HG03342 (cell line): ENCODE data around the gene ABCA10.

Experiments
- ATAC-seq: cut with Tn5 transposase; IDR thresholded peaks from one replicate; pipeline ENCODE4 v1.9.1; 2021; ENCODE audit warnings: mild to moderate bottlenecking, moderate library complexity; ENCODE audit not compliant: unreplicated experiment

Gene ABCA10

GRCh38 chr17:69105907-69106730, 122.5 kb downstream of the ABCA10 start:
- ATAC-seq, result no peak

- no peak for ATAC-seq
Observed at GRCh38 chr17:69103557-69104233, 124.9 kb downstream of the ABCA10 start.

GRCh38 chr17:69098625-69099024, 130.0 kb downstream of the ABCA10 start:
- ATAC-seq, result no peak
